ENCODE data around the gene ANTKMT. TPM values are rescaled to one million over a fixed set of nuclear protein-coding genes. Genes with fewer than 3 reads are reported as not detected.
A peak's percentile ranks its signal among the peaks of the same experiment; 100 is the strongest.

Gene ANTKMT
- total and polyA plus RNA-seq, 2 experiments from 2014 or later: 38.8 to 81.8 TPM

DNA sequence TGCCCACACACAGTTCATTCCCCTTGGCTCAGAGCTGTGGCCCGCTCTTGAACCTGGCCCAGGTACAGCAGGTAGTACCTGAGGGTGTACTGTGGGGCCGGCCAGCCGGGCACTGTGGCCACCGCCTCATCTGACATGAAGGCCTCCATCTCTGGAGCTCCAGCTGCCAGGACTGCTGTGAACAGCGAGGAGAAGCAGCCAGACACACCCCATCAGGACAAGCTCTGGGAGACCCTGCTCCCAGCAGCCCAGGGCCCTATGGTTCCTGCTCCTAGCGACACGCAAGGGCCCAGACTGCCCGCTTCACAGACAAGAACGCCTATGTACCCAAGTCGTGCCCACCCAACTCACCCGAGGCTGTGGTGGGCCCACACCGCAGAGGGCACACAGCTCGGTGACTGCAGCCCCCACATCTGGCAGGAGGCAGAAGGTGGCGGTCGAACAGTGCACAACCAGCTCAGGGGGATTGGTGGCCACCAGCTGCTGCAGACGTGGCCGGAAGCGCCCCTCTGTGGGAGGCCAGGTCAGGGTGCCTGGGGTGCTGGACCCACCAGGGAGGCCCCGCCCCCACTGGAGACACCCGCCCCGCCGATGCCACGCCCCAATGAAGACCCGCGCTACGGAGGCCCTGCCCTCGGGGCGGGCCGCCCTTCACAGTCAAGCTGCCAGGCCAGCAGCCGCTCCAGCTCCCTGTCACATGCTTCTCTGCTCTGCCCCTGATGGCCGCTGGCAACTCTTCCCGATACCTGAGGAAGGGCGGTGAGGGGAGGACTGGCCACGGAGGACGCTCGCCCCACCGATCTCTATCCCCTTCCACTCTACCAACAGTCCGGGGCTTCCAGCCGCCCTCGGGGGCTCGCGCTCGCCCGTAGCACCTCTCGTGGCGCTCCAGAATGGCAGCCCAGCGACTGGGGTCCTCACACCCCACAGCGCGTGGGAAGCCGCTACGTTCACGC lies 41.8 kb upstream of the ANTKMT start:
- H2AFZ ChIP-seq: peak overlapping the region; percentile 90
- peaks cover 27% of the 10 kb centered on the region for H4K20me1 ChIP-seq (ENCODE audit: insufficient read depth, poor library complexity, severe bottlenecking)
- WGBS (ENCODE audit: low lambda C conversion rate, missing lambda C conversion rate): 33% methylated on average over 44 of the region's 52 CpGs
- peak; percentile 85 for DNase-seq (ENCODE audit: low spot score)
- H3K27me3 ChIP-seq: no peaks in the 10 kb centered on the region
- H3K27ac ChIP-seq: peak overlapping the region; percentile 97
- H3K4me2 ChIP-seq: peak overlapping the region; percentile 99
- H3K9me3 ChIP-seq (ENCODE audit: low read depth): no peaks in the 10 kb centered on the region
- TF ChIP-seq, protein P1, sequence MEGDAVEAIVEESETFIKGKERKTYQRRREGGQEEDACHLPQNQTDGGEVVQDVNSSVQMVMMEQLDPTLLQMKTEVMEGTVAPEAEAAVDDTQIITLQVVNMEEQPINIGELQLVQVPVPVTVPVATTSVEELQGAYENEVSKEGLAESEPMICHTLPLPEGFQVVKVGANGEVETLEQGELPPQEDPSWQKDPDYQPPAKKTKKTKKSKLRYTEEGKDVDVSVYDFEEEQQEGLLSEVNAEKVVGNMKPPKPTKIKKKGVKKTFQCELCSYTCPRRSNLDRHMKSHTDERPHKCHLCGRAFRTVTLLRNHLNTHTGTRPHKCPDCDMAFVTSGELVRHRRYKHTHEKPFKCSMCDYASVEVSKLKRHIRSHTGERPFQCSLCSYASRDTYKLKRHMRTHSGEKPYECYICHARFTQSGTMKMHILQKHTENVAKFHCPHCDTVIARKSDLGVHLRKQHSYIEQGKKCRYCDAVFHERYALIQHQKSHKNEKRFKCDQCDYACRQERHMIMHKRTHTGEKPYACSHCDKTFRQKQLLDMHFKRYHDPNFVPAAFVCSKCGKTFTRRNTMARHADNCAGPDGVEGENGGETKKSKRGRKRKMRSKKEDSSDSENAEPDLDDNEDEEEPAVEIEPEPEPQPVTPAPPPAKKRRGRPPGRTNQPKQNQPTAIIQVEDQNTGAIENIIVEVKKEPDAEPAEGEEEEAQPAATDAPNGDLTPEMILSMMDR (IDR thresholded peaks at IDR 0.05; ENCODE audit: poor library complexity): no peak
- no peak for TF ChIP-seq EZH2phosphoT487 (IDR thresholded peaks at IDR 0.05; ENCODE audit: low read depth, severe bottlenecking, unreplicated experiment)
- TF ChIP-seq EZH2 (IDR thresholded peaks at IDR 0.05; ENCODE audit: borderline replicate concordance): no peak
- peaks cover 38% of the 10 kb centered on the region for H3K4me1 ChIP-seq (ENCODE audit: insufficient read depth)
- peak overlapping the region; percentile 62 for H3K4me3 ChIP-seq
- no peaks in the 10 kb centered on the region for H3K36me3 ChIP-seq (replicated peaks; ENCODE audit: insufficient read depth, low read depth)
- H3K9me2 ChIP-seq (replicated peaks; ENCODE audit: insufficient read depth): no peaks in the 10 kb centered on the region
- peaks cover 32% of the 10 kb centered on the region for H3K79me2 ChIP-seq

DNA sequence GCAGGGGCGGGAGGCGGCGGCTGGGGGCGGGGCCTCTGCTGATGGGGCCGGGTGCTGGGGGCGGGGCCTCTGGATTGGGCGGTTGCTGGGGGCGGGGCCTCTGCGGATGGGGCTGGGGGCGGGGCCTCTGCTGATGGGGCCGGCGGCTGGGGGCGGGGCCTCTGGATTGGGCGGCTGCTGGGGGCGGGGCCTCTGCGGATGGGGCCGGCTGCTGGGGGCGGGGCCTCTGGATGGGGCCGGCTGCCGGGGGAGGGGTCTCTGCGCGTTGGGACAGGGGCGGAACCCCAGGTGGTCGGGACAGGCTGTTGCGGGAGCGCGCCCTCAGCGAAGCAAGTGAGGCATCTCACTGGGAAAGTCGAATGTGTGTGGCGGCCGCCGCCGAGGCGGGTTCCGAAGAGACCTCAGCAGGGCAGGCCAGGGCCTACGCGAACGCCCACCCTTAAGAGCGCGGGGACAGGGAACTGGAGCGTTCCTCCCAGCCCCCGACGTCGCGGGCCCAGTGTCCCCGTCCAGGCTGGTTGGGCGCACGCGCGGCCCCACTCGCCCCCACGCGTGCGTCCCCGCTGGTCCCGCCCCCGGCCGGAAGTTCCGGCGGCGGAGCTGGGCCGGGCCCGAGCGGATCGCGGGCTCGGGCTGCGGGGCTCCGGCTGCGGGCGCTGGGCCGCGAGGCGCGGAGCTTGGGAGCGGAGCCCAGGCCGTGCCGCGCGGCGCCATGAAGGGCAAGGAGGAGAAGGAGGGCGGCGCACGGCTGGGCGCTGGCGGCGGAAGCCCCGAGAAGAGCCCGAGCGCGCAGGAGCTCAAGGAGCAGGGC lies 40.9 kb upstream of the ANTKMT start, which contains the start of gene STUB1:
TSS of gene STUB1 (plus strand) at position 597 of the 811 bp plus-strand sequence. CDS start at position 713, 116 bp downstream.
- Histone ChIP-seq H3K36me3 (replicated peaks; ENCODE audit: insufficient read depth, low read depth) (no peaks in the 10 kb centered on the region), H3K79me2 (peaks cover 32% of the 10 kb centered on the region), H3K27ac (peak within 1 kb of the TSS; percentile 97), H3K27me3 (no peaks in the 10 kb centered on the region), H3K9me2 (replicated peaks; ENCODE audit: insufficient read depth) (no peaks in the 10 kb centered on the region), H3K9me3 (ENCODE audit: low read depth) (no peaks in the 10 kb centered on the region), H2AFZ (peak within 1 kb of the TSS; percentile 94), H3K4me3 (peak within 1 kb of the TSS; percentile 100), H4K20me1 (ENCODE audit: insufficient read depth, poor library complexity, severe bottlenecking) (peaks cover 27% of the 10 kb centered on the region), H3K4me2 (peak within 1 kb of the TSS; percentile 99), H3K4me1 (ENCODE audit: insufficient read depth) (peaks cover 41% of the 10 kb centered on the region)
- WGBS (ENCODE audit: low lambda C conversion rate, missing lambda C conversion rate): under 1% methylated on average over 31 of the region's 91 CpGs
- peak; percentile 95 for DNase-seq (ENCODE audit: low spot score)
- no peak for TF ChIP-seq EZH2phosphoT487 (IDR thresholded peaks at IDR 0.05; ENCODE audit: low read depth, severe bottlenecking, unreplicated experiment)
- TF ChIP-seq EZH2 (IDR thresholded peaks at IDR 0.05; ENCODE audit: borderline replicate concordance): no peak
- TF ChIP-seq, protein P1 (IDR thresholded peaks at IDR 0.05; ENCODE audit: poor library complexity): no peak

DNA sequence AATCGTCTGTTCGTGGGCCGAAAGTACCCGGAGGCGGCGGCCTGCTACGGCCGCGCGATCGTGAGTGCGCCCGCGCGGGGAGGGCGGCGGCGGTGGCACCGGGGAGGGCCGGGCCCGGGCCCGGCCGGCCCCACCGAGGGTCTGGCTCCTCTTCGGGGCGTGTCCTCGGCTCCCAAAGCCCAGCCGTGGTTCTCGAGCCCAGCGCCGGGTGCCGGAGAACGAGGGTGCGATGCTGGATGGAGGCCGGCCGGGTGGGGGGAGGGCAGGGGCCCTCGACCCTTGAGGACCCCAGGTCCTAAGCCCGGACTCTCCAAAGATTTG lies 40.4 kb upstream of the ANTKMT start:
- H3K4me3 ChIP-seq: peak overlapping the region; percentile 100
- H3K4me2 ChIP-seq: peak overlapping the region; percentile 99
- H3K4me1 ChIP-seq (ENCODE audit: insufficient read depth): peaks cover 38% of the 10 kb centered on the region
- no peak for DNase-seq (ENCODE audit: low spot score)
- H3K9me2 ChIP-seq (replicated peaks; ENCODE audit: insufficient read depth): no peaks in the 10 kb centered on the region
- H2AFZ ChIP-seq: peak overlapping the region; percentile 94
- peaks cover 27% of the 10 kb centered on the region for H4K20me1 ChIP-seq (ENCODE audit: insufficient read depth, poor library complexity, severe bottlenecking)
- no peaks in the 10 kb centered on the region for H3K36me3 ChIP-seq (replicated peaks; ENCODE audit: insufficient read depth, low read depth)
- TF ChIP-seq, protein P1 (IDR thresholded peaks at IDR 0.05; ENCODE audit: poor library complexity): no peak
- TF ChIP-seq EZH2phosphoT487 (IDR thresholded peaks at IDR 0.05; ENCODE audit: low read depth, severe bottlenecking, unreplicated experiment) (no peak), EZH2 (IDR thresholded peaks at IDR 0.05; ENCODE audit: borderline replicate concordance) (no peak)
- H3K27me3 ChIP-seq: no peaks in the 10 kb centered on the region
- 1% methylated on average over 26 of the region's 38 CpGs for whole genome bisulfite sequencing (ENCODE audit: low lambda C conversion rate, missing lambda C conversion rate)
- H3K9me3 ChIP-seq (ENCODE audit: low read depth): no peaks in the 10 kb centered on the region
- H3K27ac ChIP-seq: peak overlapping the region; percentile 97
- H3K79me2 ChIP-seq: peaks cover 32% of the 10 kb centered on the region
